ENCODE results near the gene SMPD2.

DNA sequence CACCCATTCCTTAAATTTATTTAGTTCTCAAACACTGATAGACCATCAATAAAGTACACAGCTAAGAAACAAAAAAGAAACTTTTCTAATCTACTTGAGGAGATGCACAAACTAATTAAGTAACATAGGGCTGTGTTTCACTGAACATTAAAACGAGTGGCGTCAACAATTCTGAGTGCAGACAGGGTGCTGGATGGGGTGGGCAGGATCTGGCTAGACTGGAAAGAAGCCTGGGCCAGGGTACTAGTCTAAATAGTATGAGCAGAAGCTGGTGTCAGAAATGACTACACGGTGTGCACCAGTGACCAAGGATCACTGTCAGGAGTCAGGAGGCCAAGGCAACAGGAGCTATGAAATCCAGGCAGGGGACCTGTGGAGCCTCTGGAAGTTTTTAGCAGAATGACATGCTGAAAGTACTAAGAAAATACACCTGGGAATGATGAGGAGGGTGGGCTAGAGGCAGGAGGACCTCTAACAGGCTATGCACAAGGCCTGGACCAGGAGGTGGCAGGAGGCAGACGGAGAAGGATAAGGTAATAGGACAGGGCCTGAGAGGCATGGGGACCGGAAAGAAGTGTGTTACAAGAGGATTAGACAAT is 29.2 kb downstream of the SMPD2 start:
- TF ChIP-seq, protein P1, sequence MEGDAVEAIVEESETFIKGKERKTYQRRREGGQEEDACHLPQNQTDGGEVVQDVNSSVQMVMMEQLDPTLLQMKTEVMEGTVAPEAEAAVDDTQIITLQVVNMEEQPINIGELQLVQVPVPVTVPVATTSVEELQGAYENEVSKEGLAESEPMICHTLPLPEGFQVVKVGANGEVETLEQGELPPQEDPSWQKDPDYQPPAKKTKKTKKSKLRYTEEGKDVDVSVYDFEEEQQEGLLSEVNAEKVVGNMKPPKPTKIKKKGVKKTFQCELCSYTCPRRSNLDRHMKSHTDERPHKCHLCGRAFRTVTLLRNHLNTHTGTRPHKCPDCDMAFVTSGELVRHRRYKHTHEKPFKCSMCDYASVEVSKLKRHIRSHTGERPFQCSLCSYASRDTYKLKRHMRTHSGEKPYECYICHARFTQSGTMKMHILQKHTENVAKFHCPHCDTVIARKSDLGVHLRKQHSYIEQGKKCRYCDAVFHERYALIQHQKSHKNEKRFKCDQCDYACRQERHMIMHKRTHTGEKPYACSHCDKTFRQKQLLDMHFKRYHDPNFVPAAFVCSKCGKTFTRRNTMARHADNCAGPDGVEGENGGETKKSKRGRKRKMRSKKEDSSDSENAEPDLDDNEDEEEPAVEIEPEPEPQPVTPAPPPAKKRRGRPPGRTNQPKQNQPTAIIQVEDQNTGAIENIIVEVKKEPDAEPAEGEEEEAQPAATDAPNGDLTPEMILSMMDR (IDR thresholded peaks at IDR 0.05) = no peak
- TF ChIP-seq POLR2A (IDR thresholded peaks at IDR 0.05) (no peak), EP300 (IDR thresholded peaks at IDR 0.05) (no peak)
